ENCODE data around the gene STUB1. TPM values are rescaled to one million over a fixed set of nuclear protein-coding genes. Genes with fewer than 3 reads are reported as not detected.
A peak's percentile ranks its signal among the peaks of the same experiment; 100 is the strongest.

The STUB1 gene
- total and polyA plus RNA-seq, 4 donors = 32.4 to 74.4 (median 50.2) TPM

GRCh38 chr16:684071-684794 is 4.0 kb downstream of the STUB1 start, which contains the start of gene JMJD8:
Gene JMJD8 (minus strand): TSS chr16:684334. CDS start chr16:684319, 15 bp downstream.
- Histone ChIP-seq H3K4me1 (ENCODE audit: control insufficient read depth in 4 of 4, insufficient read depth in 4 of 4, low read length in 3 of 4) (peaks cover 28 to 58% (median 47%) of the 10 kb centered on the region in 4 donors), H3K27me3 (ENCODE audit: control insufficient read depth in 4 of 4, insufficient read depth in 4 of 4, low read length in 3 of 4) (no peaks in the 10 kb centered on the region), H3K9ac (ENCODE audit: low read depth in 1 of 2, low read length in 2 of 2) (no peak within 1 kb of the TSS), H3K4me3 (ENCODE audit: low read depth in 1 of 3, low read length in 3 of 3) (peak within 1 kb of the TSS; percentile 57 to 85 (median 61)), H3K9me3 (ENCODE audit: control insufficient read depth in 4 of 4, low read length in 3 of 4) (no peaks in the 10 kb centered on the region), H3K27ac (ENCODE audit: low read depth in 1 of 2, low read length in 2 of 2) (peak within 1 kb of the TSS; percentile 60 to 68), H3K36me3 (ENCODE audit: control insufficient read depth in 4 of 4, insufficient read depth in 3 of 4, low read depth in 1 of 4, low read length in 3 of 4) (peaks cover 8 to 21% (median 12%) of the 10 kb centered on the region in 4 donors)
- 7% methylated on average over 91 of the region's 91 CpGs for WGBS
- peak; percentile 98 for DNase-seq (ENCODE audit: low spot score)
- TF ChIP-seq SP1 (IDR thresholded peaks at IDR 0.05) (peak; percentile 55), JUND (IDR thresholded peaks at IDR 0.05) (no peak), HNF4G (IDR thresholded peaks at IDR 0.05) (no peak), FOXA2 (IDR thresholded peaks at IDR 0.05) (no peak), CTCF (IDR thresholded peaks at IDR 0.05; ENCODE audit: low read depth, low read length, missing input control) (no peak), TAF1 (conservative IDR thresholded peaks at IDR 0.05) (no peak), NR2F2 (IDR thresholded peaks at IDR 0.05) (peak; percentile 22), RXRA (IDR thresholded peaks at IDR 0.05) (no peak), FOXA1 (IDR thresholded peaks at IDR 0.05) (no peak), YY1 (IDR thresholded peaks at IDR 0.05) (peak; percentile 79), ZBTB33 (IDR thresholded peaks at IDR 0.05) (no peak), ATF3 (IDR thresholded peaks at IDR 0.05) (no peak), RAD21 (IDR thresholded peaks at IDR 0.05) (no peak), HNF4A (conservative IDR thresholded peaks at IDR 0.05) (no peak), MAX (IDR thresholded peaks at IDR 0.05) (no peak), GABPA (IDR thresholded peaks at IDR 0.05 in 1 of 2, conservative IDR thresholded peaks at IDR 0.05 in 1 of 2) (peak; percentile 86 to 95), REST (IDR thresholded peaks at IDR 0.05) (no peak), EGR1 (IDR thresholded peaks at IDR 0.05; ENCODE audit: low read depth in 2 of 2) (no peak)

Measured in liver (tissue), 9 donors.